HepG2 (cell line): ENCODE measurements around the gene MCMBP. TPM values are rescaled to one million over a fixed set of nuclear protein-coding genes. Genes with fewer than 3 reads are reported as not detected.

Experiments used
- AGO1 ChIP-seq: fragments of 200-400 bp; formaldehyde crosslinking; IDR thresholded peaks from 2 replicates; pipeline ENCODE4 v1.6.1; 2017; ENCODE audit warnings: mild to moderate bottlenecking, low read depth, low read length, moderate library complexity; ENCODE audit not compliant: poor library complexity, severe bottlenecking
- ESRRA ChIP-seq: sonication (generic); formaldehyde crosslinking; IDR thresholded peaks from 2 replicates; pipeline ENCODE4 v1.5.1; 2020; ENCODE audit warnings: mild to moderate bottlenecking, low read depth, missing genetic modification reagents
- HES4 ChIP-seq: sonication (generic); formaldehyde crosslinking; IDR thresholded peaks from 2 replicates; pipeline ENCODE4 v1.9.0; 2021; ENCODE audit warnings: mild to moderate bottlenecking, missing genetic modification reagents, borderline replicate concordance
- KLF15 ChIP-seq: sonication (generic); formaldehyde crosslinking; IDR thresholded peaks from 2 replicates; pipeline ENCODE4 v1.8.1; 2023; ENCODE audit warnings: borderline replicate concordance, mild to moderate bottlenecking, inconsistent platforms, missing genetic modification reagents, mixed read lengths
- NCOA5 ChIP-seq: sonication (generic); formaldehyde crosslinking; IDR thresholded peaks from 2 replicates; pipeline ENCODE4 v1.4.0; 2020; ENCODE audit warnings: missing genetic modification reagents
- NR2F2 ChIP-seq: IDR thresholded peaks from 2 replicates; pipeline ENCODE4 v1.6.1; 2012; ENCODE audit warnings: low read depth, inconsistent platforms, borderline replicate concordance
- REXO4 ChIP-seq: sonication (generic); formaldehyde crosslinking; IDR thresholded peaks from 2 replicates; pipeline ENCODE4 v1.8.0; 2022; ENCODE audit warnings: missing genetic modification reagents, mild to moderate bottlenecking, borderline replicate concordance
- SMC3 ChIP-seq: IDR thresholded peaks from 2 replicates; pipeline ENCODE4 v1.6.1; 2011; ENCODE audit warnings: low read length, improper control_type of control experiment
- TAF15 ChIP-seq: fragments of 200-400 bp; formaldehyde crosslinking; IDR thresholded peaks from one replicate; pipeline ENCODE4 v1.6.1; 2018; ENCODE audit warnings: mild to moderate bottlenecking, low read depth, low read length; ENCODE audit not compliant: poor library complexity, severe bottlenecking
- TMF1 ChIP-seq: sonication (generic); formaldehyde crosslinking; IDR thresholded peaks from 2 replicates; pipeline ENCODE4 v1.8.1; 2022; ENCODE audit warnings: low read depth, missing genetic modification reagents
- ZBTB20 ChIP-seq: sonication (generic); formaldehyde crosslinking; IDR thresholded peaks from 2 replicates; pipeline ENCODE4 v1.8.1; 2023; ENCODE audit warnings: missing genetic modification reagents, low read depth, mild to moderate bottlenecking, borderline replicate concordance
- ZNF20 ChIP-seq: sonication (generic); formaldehyde crosslinking; IDR thresholded peaks from 2 replicates; pipeline ENCODE4 v1.4.0; 2020; ENCODE audit warnings: mild to moderate bottlenecking, moderate library complexity, missing genetic modification reagents
- ZNF230 ChIP-seq: sonication (generic); formaldehyde crosslinking; IDR thresholded peaks from 2 replicates; pipeline ENCODE4 v1.4.0; 2020; ENCODE audit warnings: mild to moderate bottlenecking, missing genetic modification reagents
- ZNF546 ChIP-seq: sonication (generic); formaldehyde crosslinking; conservative IDR thresholded peaks from 2 replicates; pipeline ENCODE4 v1.8.1; 2023; ENCODE audit warnings: mild to moderate bottlenecking, missing genetic modification reagents
- ZNF570 ChIP-seq: sonication (generic); formaldehyde crosslinking; IDR thresholded peaks from 2 replicates; pipeline ENCODE4 v1.4.0; 2020; ENCODE audit warnings: mild to moderate bottlenecking, missing genetic modification reagents, borderline replicate concordance
- ZNF788 ChIP-seq: sonication (generic); formaldehyde crosslinking; IDR thresholded peaks from 2 replicates; pipeline ENCODE4 v1.5.0; 2020; ENCODE audit warnings: mild to moderate bottlenecking, missing genetic modification reagents, borderline replicate concordance
- polyA plus RNA-seq, 8 experiments: library from polyadenylated mRNA; depleted of rRNA in 3 of 8; stranded (reverse) in 7 of 8; unstranded in 1 of 8; fragments of >200 nt; fragmentation: Illumina TruSeq in 4 of 8; extraction: Trizol in 4 of 8; gene quantifications; 2 replicates each; pipeline versions ENCODE4 v1.2.1 to v1.2.3, GENCODE V29; 2011 to 2016; ENCODE audit warnings: low read depth in 4 of 8, missing spikeins in 1 of 8, mixed read lengths in 1 of 8; ENCODE audit not compliant: insufficient read depth in 1 of 8
- total RNA-seq, 5 experiments: library from RNA; depleted of rRNA; stranded (reverse); fragments of >200 nt; fragmentation: Illumina TruSeq; extraction: Trizol; gene quantifications; 2 replicates each; pipeline ENCODE4 v1.2.3, GENCODE V29; 2016; ENCODE audit warnings: low read depth in 1 of 5
- TF ChIP-seq, protein P1 (sequence below): sonication (generic); formaldehyde crosslinking; IDR thresholded peaks from 2 replicates; pipeline ENCODE4 v1.4.0; 2020; ENCODE audit warnings: mild to moderate bottlenecking, low read depth, missing genetic modification reagents
- TF ChIP-seq, protein P2 (sequence below): sonication (generic); formaldehyde crosslinking; IDR thresholded peaks from 2 replicates; pipeline ENCODE4 v1.5.0; 2020; ENCODE audit warnings: mild to moderate bottlenecking, missing genetic modification reagents, borderline replicate concordance
- TF ChIP-seq, protein P3 (sequence below): sonication (generic); formaldehyde crosslinking; IDR thresholded peaks from 2 replicates; pipeline ENCODE4 v1.4.0; 2020; ENCODE audit warnings: mild to moderate bottlenecking, missing genetic modification reagents, borderline replicate concordance
- TF ChIP-seq, protein P4 (sequence below): sonication (generic); formaldehyde crosslinking; conservative IDR thresholded peaks from 2 replicates; pipeline ENCODE4 v1.8.1; 2023; ENCODE audit warnings: missing genetic modification reagents

MCMBP gene
- total and polyA plus RNA-seq, 2 of the 13 experiments (the other 11 are each of a cell fraction or from before 2014, with no cell fraction given): 35.7 to 62.4 TPM

DNA sequence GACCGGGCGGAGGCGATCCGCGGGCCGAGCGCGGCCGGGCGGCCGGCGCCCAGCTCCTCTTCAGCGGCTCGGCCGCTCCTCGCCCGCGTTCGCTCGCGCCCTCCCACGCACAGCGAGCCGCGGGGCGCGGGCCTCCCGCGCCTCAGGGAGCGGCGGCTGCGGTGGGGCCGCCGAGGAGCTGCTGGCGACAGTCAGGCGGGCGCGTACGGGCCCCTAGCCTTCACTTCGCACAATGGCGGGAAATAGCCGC lies at the start of gene MCMBP (continued):
- TF ChIP-seq, protein P1, sequence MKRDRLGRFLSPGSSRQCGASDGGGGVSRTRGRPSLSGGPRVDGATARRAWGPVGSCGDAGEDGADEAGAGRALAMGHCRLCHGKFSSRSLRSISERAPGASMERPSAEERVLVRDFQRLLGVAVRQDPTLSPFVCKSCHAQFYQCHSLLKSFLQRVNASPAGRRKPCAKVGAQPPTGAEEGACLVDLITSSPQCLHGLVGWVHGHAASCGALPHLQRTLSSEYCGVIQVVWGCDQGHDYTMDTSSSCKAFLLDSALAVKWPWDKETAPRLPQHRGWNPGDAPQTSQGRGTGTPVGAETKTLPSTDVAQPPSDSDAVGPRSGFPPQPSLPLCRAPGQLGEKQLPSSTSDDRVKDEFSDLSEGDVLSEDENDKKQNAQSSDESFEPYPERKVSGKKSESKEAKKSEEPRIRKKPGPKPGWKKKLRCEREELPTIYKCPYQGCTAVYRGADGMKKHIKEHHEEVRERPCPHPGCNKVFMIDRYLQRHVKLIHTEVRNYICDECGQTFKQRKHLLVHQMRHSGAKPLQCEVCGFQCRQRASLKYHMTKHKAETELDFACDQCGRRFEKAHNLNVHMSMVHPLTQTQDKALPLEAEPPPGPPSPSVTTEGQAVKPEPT (CRISPR knock-in tag): peak; percentile 18; the same call in 1 of the 2 replicates
- 0 out of 2 replicates have a peak, but pooled peaks have one; percentile 47 for TF ChIP-seq TMF1 (CRISPR knock-in tag)
- 0 out of 2 replicates have a peak, but pooled peaks have one; percentile 25 for TF ChIP-seq ZNF230 (CRISPR knock-in tag)
- TF ChIP-seq ZBTB20 (CRISPR knock-in tag): no peak
- no peak for TF ChIP-seq ZNF788 (CRISPR knock-in tag)
- TF ChIP-seq, protein P2, sequence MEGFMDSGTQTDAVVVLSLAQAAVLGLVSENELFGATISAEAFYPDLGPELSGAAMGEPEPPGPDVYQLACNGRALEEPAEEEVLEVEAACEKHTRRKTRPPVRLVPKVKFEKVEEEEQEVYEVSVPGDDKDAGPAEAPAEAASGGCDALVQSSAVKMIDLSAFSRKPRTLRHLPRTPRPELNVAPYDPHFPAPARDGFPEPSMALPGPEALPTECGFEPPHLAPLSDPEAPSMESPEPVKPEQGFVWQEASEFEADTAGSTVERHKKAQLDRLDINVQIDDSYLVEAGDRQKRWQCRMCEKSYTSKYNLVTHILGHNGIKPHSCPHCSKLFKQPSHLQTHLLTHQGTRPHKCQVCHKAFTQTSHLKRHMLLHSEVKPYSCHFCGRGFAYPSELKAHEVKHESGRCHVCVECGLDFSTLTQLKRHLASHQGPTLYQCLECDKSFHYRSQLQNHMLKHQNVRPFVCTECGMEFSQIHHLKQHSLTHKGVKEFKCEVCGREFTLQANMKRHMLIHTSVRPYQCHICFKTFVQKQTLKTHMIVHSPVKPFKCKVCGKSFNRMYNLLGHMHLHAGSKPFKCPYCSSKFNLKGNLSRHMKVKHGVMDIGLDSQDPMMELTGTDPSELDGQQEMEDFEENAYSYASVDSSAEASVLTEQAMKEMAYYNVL (CRISPR knock-in tag): 0 out of 2 replicates have a peak, but pooled peaks have one; percentile 8
- peak; percentile 24 for TF ChIP-seq AGO1
- no peak for TF ChIP-seq SMC3
- TF ChIP-seq NCOA5 (CRISPR knock-in tag): no peak
- TF ChIP-seq, protein P3, sequence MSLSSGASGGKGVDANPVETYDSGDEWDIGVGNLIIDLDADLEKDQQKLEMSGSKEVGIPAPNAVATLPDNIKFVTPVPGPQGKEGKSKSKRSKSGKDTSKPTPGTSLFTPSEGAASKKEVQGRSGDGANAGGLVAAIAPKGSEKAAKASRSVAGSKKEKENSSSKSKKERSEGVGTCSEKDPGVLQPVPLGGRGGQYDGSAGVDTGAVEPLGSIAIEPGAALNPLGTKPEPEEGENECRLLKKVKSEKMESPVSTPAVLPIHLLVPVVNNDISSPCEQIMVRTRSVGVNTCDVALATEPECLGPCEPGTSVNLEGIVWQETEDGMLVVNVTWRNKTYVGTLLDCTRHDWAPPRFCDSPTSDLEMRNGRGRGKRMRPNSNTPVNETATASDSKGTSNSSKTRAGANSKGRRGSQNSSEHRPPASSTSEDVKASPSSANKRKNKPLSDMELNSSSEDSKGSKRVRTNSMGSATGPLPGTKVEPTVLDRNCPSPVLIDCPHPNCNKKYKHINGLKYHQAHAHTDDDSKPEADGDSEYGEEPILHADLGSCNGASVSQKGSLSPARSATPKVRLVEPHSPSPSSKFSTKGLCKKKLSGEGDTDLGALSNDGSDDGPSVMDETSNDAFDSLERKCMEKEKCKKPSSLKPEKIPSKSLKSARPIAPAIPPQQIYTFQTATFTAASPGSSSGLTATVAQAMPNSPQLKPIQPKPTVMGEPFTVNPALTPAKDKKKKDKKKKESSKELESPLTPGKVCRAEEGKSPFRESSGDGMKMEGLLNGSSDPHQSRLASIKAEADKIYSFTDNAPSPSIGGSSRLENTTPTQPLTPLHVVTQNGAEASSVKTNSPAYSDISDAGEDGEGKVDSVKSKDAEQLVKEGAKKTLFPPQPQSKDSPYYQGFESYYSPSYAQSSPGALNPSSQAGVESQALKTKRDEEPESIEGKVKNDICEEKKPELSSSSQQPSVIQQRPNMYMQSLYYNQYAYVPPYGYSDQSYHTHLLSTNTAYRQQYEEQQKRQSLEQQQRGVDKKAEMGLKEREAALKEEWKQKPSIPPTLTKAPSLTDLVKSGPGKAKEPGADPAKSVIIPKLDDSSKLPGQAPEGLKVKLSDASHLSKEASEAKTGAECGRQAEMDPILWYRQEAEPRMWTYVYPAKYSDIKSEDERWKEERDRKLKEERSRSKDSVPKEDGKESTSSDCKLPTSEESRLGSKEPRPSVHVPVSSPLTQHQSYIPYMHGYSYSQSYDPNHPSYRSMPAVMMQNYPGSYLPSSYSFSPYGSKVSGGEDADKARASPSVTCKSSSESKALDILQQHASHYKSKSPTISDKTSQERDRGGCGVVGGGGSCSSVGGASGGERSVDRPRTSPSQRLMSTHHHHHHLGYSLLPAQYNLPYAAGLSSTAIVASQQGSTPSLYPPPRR (CRISPR knock-in tag): 0 out of 2 replicates have a peak, but pooled peaks have one; percentile 13
- no peak for TF ChIP-seq TAF15
- 0 out of 2 replicates have a peak, but pooled peaks have one; percentile 28 for TF ChIP-seq HES4
- TF ChIP-seq ZNF546 (CRISPR knock-in tag): 0 out of 2 replicates have a peak, but pooled peaks have one; percentile 30
- no peak for TF ChIP-seq REXO4 (CRISPR knock-in tag)
- TF ChIP-seq NR2F2: 0 out of 2 replicates have a peak, but pooled peaks have one; percentile 16
- 0 out of 2 replicates have a peak, but pooled peaks have one; percentile 57 for TF ChIP-seq ESRRA (CRISPR knock-in tag)
- TF ChIP-seq, protein P4, sequence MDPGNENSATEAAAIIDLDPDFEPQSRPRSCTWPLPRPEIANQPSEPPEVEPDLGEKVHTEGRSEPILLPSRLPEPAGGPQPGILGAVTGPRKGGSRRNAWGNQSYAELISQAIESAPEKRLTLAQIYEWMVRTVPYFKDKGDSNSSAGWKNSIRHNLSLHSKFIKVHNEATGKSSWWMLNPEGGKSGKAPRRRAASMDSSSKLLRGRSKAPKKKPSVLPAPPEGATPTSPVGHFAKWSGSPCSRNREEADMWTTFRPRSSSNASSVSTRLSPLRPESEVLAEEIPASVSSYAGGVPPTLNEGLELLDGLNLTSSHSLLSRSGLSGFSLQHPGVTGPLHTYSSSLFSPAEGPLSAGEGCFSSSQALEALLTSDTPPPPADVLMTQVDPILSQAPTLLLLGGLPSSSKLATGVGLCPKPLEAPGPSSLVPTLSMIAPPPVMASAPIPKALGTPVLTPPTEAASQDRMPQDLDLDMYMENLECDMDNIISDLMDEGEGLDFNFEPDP (CRISPR knock-in tag): no peak
- 0 out of 2 replicates have a peak, but pooled peaks have one; percentile 23 for TF ChIP-seq KLF15 (CRISPR knock-in tag)
- no peak for TF ChIP-seq ZNF20
- TF ChIP-seq ZNF570 (CRISPR knock-in tag): no peak
